ENCODE results near the gene SF3B4.

The SF3B4 gene

DNA sequence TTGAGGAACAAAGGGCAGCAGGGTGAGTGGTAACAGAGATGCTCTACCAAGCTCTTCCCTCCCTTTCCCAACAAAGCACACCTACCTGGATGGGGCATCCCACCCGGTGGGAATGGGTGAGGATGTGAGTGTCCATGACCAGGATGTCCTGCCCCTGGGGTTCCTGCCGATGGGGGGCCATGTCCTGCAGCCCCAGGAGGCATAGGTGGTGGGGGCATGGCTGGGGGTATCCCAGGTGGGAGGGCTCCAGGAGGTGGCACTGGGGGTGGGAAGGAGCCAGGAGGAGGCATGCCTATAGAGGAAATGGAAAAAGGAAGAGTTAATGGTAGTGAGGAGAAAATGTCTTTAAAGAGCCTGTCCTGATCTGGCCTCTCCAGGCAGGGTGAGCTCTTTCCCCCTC is 1.9 kb downstream of the SF3B4 start:
- Mint-ChIP-seq H3K9me3 (no peaks in the 10 kb centered on the region), H3K4me3 (peak overlapping the region; percentile 60 to 97), H3K36me3 (peaks cover 44 to 63% of the 10 kb centered on the region in 2 donors), H3K27ac (no peak overlapping the region), H3K27me3 (no peaks in the 10 kb centered on the region), H3K4me1 (peaks cover 22 to 43% of the 10 kb centered on the region in 2 donors)
- ATAC-seq (replicated peaks) (no peak), DNase-seq (no peak)

- H3K9me3 Mint-ChIP-seq, result no peaks in the 10 kb centered on the region
- H3K36me3 Mint-ChIP-seq, result peaks cover 46 to 65% of the 10 kb centered on the region in 2 donors
- H3K27me3 Mint-ChIP-seq, result no peaks in the 10 kb centered on the region
- DNase-seq (no peak), ATAC-seq (replicated peaks) (no peak)
- no peak overlapping the region for H3K27ac Mint-ChIP-seq
- peaks cover 22 to 43% of the 10 kb centered on the region in 2 donors for H3K4me1 Mint-ChIP-seq
- peak overlapping the region; percentile 18 to 60 for H3K4me3 Mint-ChIP-seq
These were observed 2.3 kb downstream of the SF3B4 start for GRCh38 chr1:149925345-149925744.

GRCh38 chr1:149923626-149924025 is 4.0 kb downstream of the SF3B4 start:
- Mint-ChIP-seq H3K9me3 (no peaks in the 10 kb centered on the region), H3K4me3 (no peak overlapping the region), H3K36me3 (peaks cover 46 to 65% of the 10 kb centered on the region in 2 donors), H3K27ac (no peak overlapping the region), H3K27me3 (peaks cover 1 to 3% of the 10 kb centered on the region in 2 donors), H3K4me1 (peaks cover 21 to 35% of the 10 kb centered on the region in 2 donors)
- no peak for DNase-seq
- ATAC-seq (replicated peaks), result no peak

GRCh38 chr1:149917571-149918144 is 9.9 kb downstream of the SF3B4 start, which contains the start of gene SV2A:
Gene SV2A, minus strand, starts transcription at chr1:149917844. Its CDS starts 4,004 bp downstream, at chr1:149913840.
- DNase-seq (no peak), ATAC-seq (replicated peaks) (peak; percentile 15 to 27)
- H3K27me3 Mint-ChIP-seq, result peaks cover 27 to 31% of the 10 kb centered on the region in 2 donors
- H3K4me3 Mint-ChIP-seq, result peak within 1 kb of the TSS; percentile 75 to 76
- no peaks in the 10 kb centered on the region for H3K9me3 Mint-ChIP-seq
- H3K27ac Mint-ChIP-seq, result peak within 1 kb of the TSS; percentile 67
- peaks cover 11 to 17% of the 10 kb centered on the region in 2 donors for H3K36me3 Mint-ChIP-seq
- H3K4me1 Mint-ChIP-seq, result peaks cover 21 to 27% of the 10 kb centered on the region in 2 donors

DNA sequence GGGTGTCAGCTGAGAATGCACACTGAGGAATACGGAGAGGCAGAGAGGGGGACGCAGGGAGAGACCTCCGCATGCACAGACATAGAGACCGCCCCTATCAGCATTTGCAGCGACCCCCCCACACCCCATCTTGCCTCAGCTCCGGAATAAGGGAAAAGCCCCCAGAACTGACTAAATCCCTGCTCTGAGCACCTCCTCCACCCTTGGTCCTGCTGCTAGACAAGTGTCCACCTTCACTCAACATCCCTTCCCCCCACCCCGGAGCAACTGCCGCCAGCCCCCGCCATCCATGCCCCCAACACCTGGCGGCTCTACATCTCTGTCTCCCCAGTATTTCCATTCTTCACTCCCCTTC is 10.7 kb downstream of the SF3B4 start:
- peaks cover 21 to 27% of the 10 kb centered on the region in 2 donors for H3K4me1 Mint-ChIP-seq
- peak overlapping the region; percentile 75 to 76 for H3K4me3 Mint-ChIP-seq
- peaks cover 27 to 31% of the 10 kb centered on the region in 2 donors for H3K27me3 Mint-ChIP-seq
- no peak for ATAC-seq (replicated peaks)
- H3K27ac Mint-ChIP-seq, result no peak overlapping the region
- no peak for DNase-seq
- H3K36me3 Mint-ChIP-seq, result peaks cover 6 to 9% of the 10 kb centered on the region in 2 donors
- H3K9me3 Mint-ChIP-seq, result no peaks in the 10 kb centered on the region

GRCh38 chr1:149916193-149916897 is 11.3 kb downstream of the SF3B4 start:
- peaks cover 21 to 27% of the 10 kb centered on the region in 2 donors for H3K4me1 Mint-ChIP-seq
- peak in 1 of 2 donors; percentile 28 for ATAC-seq (replicated peaks)
- peaks cover 27 to 36% of the 10 kb centered on the region in 2 donors for H3K27me3 Mint-ChIP-seq
- peak overlapping the region; percentile 75 to 76 for H3K4me3 Mint-ChIP-seq
- no peaks in the 10 kb centered on the region for H3K9me3 Mint-ChIP-seq
- peaks cover 3 to 5% of the 10 kb centered on the region in 2 donors for H3K36me3 Mint-ChIP-seq
- no peak for DNase-seq
- H3K27ac Mint-ChIP-seq, result no peak overlapping the region

DNA sequence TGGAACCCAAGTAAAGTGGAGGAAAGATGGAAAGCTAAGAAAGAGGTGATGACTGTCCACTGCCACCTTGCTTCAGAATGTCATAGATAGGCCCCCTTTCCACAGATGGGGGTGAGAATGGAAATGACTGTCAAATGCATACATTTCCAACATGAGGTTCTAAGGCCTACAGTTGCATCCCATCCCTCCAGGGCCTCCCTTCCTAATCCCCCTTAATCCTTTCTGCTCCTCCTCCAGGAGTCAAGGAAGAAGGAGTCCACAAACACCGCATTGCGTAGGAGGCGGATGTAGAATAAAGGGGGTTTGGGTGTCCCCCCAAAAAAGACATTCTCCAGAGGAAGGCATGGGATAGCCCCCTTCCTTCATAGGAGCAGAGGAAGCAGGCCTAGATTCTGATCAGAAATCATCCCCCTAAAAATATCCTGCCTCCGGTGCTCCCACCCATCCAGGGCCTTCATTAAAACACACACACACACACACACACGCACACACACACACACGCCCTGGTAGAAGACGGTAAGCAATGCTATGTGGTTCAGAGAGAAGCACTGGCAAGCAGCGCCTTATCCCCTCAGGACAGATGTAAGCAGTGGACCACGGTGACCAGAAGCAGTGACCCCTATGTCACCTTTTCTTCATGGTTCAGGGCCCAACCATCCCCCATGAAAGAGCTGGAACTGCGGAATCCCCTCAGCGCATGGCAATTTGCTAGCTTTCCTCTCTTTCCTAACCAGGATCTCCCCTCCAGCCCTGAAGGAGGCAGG is 12.0 kb downstream of the SF3B4 start:
- no peak for DNase-seq
- Mint-ChIP-seq H3K4me1 (peaks cover 21 to 27% of the 10 kb centered on the region in 2 donors), H3K4me3 (peak overlapping the region in 1 of 2 donors; percentile 5), H3K9me3 (no peaks in the 10 kb centered on the region), H3K27ac (no peak overlapping the region), H3K27me3 (peaks cover 32 to 36% of the 10 kb centered on the region in 2 donors), H3K36me3 (peaks cover under 1% of the 10 kb centered on the region in 2 donors)
- peak in 1 of 2 donors; percentile 33 for ATAC-seq (replicated peaks)

GRCh38 chr1:149914545-149914944 is 13.1 kb downstream of the SF3B4 start:
- Mint-ChIP-seq H3K4me1 (peaks cover 21 to 27% of the 10 kb centered on the region in 2 donors), H3K36me3 (no peaks in the 10 kb centered on the region), H3K9me3 (no peaks in the 10 kb centered on the region), H3K27me3 (peaks cover 32 to 36% of the 10 kb centered on the region in 2 donors), H3K27ac (no peak overlapping the region), H3K4me3 (no peak overlapping the region)
- DNase-seq, result no peak
- no peak for ATAC-seq (replicated peaks)

GRCh38 chr1:149906570-149907075 is 21.0 kb downstream of the SF3B4 start:
- Mint-ChIP-seq H3K4me3 (no peak overlapping the region), H3K36me3 (peaks cover 4% of the 10 kb centered on the region in 2 donors), H3K27ac (no peak overlapping the region), H3K27me3 (peaks cover 19 to 24% of the 10 kb centered on the region in 2 donors), H3K9me3 (no peaks in the 10 kb centered on the region), H3K4me1 (no peaks in the 10 kb centered on the region)
- DNase-seq (no peak), ATAC-seq (replicated peaks) (no peak)

- Mint-ChIP-seq H3K36me3 (peaks cover 7 to 13% of the 10 kb centered on the region in 2 donors), H3K9me3 (peaks cover 3 to 5% of the 10 kb centered on the region in 2 donors), H3K4me1 (peaks cover 12 to 17% of the 10 kb centered on the region in 2 donors), H3K27me3 (peaks cover 13% of the 10 kb centered on the region in 2 donors), H3K27ac (no peak overlapping the region), H3K4me3 (no peak overlapping the region)
- DNase-seq, result no peak
- no peak for ATAC-seq (replicated peaks)
These were observed 23.6 kb downstream of the SF3B4 start for GRCh38 chr1:149903836-149904491.

GRCh38 chr1:149899460-149900284 is 27.9 kb downstream of the SF3B4 start, which contains the start of gene BOLA1:
Gene BOLA1, plus strand, starts transcription at chr1:149899568. Its CDS starts 492 bp downstream, at chr1:149900060.
- peak; percentile 84 for DNase-seq
- Mint-ChIP-seq H3K9me3 (peaks cover 8% of the 10 kb centered on the region in 2 donors), H3K27ac (peak within 1 kb of the TSS; percentile 91), H3K4me1 (peaks cover 14 to 21% of the 10 kb centered on the region in 2 donors), H3K4me3 (peak within 1 kb of the TSS; percentile 85 to 88), H3K27me3 (no peaks in the 10 kb centered on the region), H3K36me3 (peaks cover 7 to 13% of the 10 kb centered on the region in 2 donors)
- peak; percentile 99 for ATAC-seq (replicated peaks)

- ATAC-seq (replicated peaks) (no peak), DNase-seq (no peak)
- H3K27me3 Mint-ChIP-seq, result no peaks in the 10 kb centered on the region
- peaks cover 8% of the 10 kb centered on the region in 2 donors for H3K9me3 Mint-ChIP-seq
- H3K4me1 Mint-ChIP-seq, result peaks cover 14 to 21% of the 10 kb centered on the region in 2 donors
- H3K4me3 Mint-ChIP-seq, result no peak overlapping the region
- peaks cover 2 to 10% of the 10 kb centered on the region in 2 donors for H3K36me3 Mint-ChIP-seq
- H3K27ac Mint-ChIP-seq, result no peak overlapping the region
These were observed 31.0 kb downstream of the SF3B4 start for GRCh38 chr1:149896575-149896974.

DNA sequence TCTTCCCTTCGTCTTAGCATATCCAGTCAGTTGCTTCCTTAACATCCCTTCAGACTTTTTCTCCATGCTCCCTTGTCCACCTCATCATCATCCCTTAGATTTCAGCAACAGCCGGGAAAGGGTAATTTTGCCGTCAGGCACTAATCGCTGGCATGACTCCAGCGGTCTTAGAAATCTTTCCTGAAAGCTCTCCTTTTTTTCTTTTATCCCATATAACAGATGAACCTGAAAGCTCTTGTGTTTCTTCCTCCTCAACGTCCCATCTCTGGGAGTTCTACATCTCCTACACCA is 38.7 kb downstream of the SF3B4 start:
- no peak overlapping the region for H3K27ac Mint-ChIP-seq
- no peak overlapping the region for H3K4me3 Mint-ChIP-seq
- no peaks in the 10 kb centered on the region for H3K9me3 Mint-ChIP-seq
- ATAC-seq (replicated peaks) (no peak), DNase-seq (no peak)
- H3K27me3 Mint-ChIP-seq, result no peaks in the 10 kb centered on the region
- H3K36me3 Mint-ChIP-seq, result no peaks in the 10 kb centered on the region
- H3K4me1 Mint-ChIP-seq, result peaks cover 0 to 2% of the 10 kb centered on the region in 2 donors

Data from stimulated activated naive B cell treated with anti-CD40 and anti-IgM and Interleukin-4, amounts not matched to agents 10 μg/mL and 1 μg/mL and 100 μg/mL, for 72 hours (primary cell).